Measurements from ENCODE around the gene DOCK6.
"Not testable (repeated sequence)": the region's sequence is repeated elsewhere in the genome, so short reads cannot be mapped to it uniquely, and the experiment has no call there.

Gene DOCK6

GRCh38 chr19:11166281-11167142, 95.8 kb downstream of the DOCK6 start:
- DNase-seq, result no peak

- DNase-seq, result no peak
Observed at GRCh38 chr19:11165486-11166030, 96.8 kb downstream of the DOCK6 start.

- no peak for DNase-seq
Observed at GRCh38 chr19:11164879-11165406, 97.4 kb downstream of the DOCK6 start.

GRCh38 chr19:11164296-11164695, 98.0 kb downstream of the DOCK6 start:
- no peak for DNase-seq

GRCh38 chr19:11160440-11160768, 101.9 kb downstream of the DOCK6 start:
- DNase-seq, result not testable (repeated sequence)

- no peak for DNase-seq
Observed at GRCh38 chr19:11159598-11160439, 102.5 kb downstream of the DOCK6 start.

- DNase-seq, result peak; percentile 85
Observed at GRCh38 chr19:11155373-11156120, 106.8 kb downstream of the DOCK6 start, which contains the start of gene SPC24. Gene SPC24 (minus strand): TSS chr19:11155782. CDS start chr19:11155776, 6 bp downstream.

GRCh38 chr19:11154683-11155047, 107.7 kb downstream of the DOCK6 start:
- no peak for DNase-seq

GRCh38 chr19:11152318-11153062, 109.8 kb downstream of the DOCK6 start:
- DNase-seq, result no peak

GRCh38 chr19:11151181-11151580, 111.1 kb downstream of the DOCK6 start:
- DNase-seq, result no peak

Measured in stimulated activated CD4-positive, alpha-beta T cell treated with anti-CD3 and anti-CD28 coated beads, Interleukin-2, amount 100 ng/mL, for 48 hours (primary cell).